SJCRH30 (cell line): ENCODE results near the gene PBX3. TPM values are rescaled to one million over a fixed set of nuclear protein-coding genes. Genes with fewer than 3 reads are reported as not detected.

Experiments used
- DNase-seq, 2 experiments: peaks; one replicate each; pipeline ENCODE4 v3.0.0-alpha.2; 2015 to 2020
- H3K27ac ChIP-seq: fragments of 250-450 bp; sonication (Bioruptor Pico); 2 replicates; pipeline ENCODE4 v1.5.1; 2020; ENCODE audit warnings: mild to moderate bottlenecking, moderate library complexity
- H3K27me3 ChIP-seq: fragments of 250-450 bp; sonication (Bioruptor Pico); 2 replicates; pipeline ENCODE4 v1.5.1; 2020; ENCODE audit warnings: mild to moderate bottlenecking, moderate library complexity
- H3K36me3 ChIP-seq: fragments of 250-450 bp; sonication (Bioruptor Pico); 2 replicates; pipeline ENCODE4 v1.5.1; 2020; ENCODE audit warnings: mild to moderate bottlenecking, moderate library complexity
- H3K4me1 ChIP-seq: fragments of 250-450 bp; sonication (Bioruptor Pico); 2 replicates; pipeline ENCODE4 v1.5.1; 2020; ENCODE audit warnings: mild to moderate bottlenecking, moderate library complexity
- H3K4me3 ChIP-seq: fragments of 250-450 bp; sonication (Bioruptor Pico); 2 replicates; pipeline ENCODE4 v1.5.1; 2020; ENCODE audit warnings: mild to moderate bottlenecking, moderate library complexity
- H3K9me3 ChIP-seq: fragments of 250-450 bp; sonication (Bioruptor Pico); replicated peaks from 2 replicates; pipeline ENCODE4 v1.5.1; 2020; ENCODE audit warnings: mild to moderate bottlenecking, moderate library complexity
- total RNA-seq: library from RNA; depleted of rRNA; stranded (reverse); fragments of >200 nt; shearing (Covaris generic); gene quantifications from 2 replicates; pipeline ENCODE4 v1.2.3, GENCODE V29; 2014

Gene PBX3
- total RNA-seq, 1 experiment from 2014 or later = 75.9 TPM

GRCh38 chr9:125985142-125985997, 238.2 kb downstream of the PBX3 start:
- Histone ChIP-seq H3K36me3 (no peaks in the 10 kb centered on the region), H3K4me3 (no peak overlapping the region), H3K27me3 (no peaks in the 10 kb centered on the region), H3K9me3 (no peaks in the 10 kb centered on the region), H3K4me1 (peaks cover 12% of the 10 kb centered on the region; the same call in 1 of the 2 replicates), H3K27ac (no peak overlapping the region)
- DNase-seq = no peak

- Histone ChIP-seq H3K4me3 (no peak overlapping the region), H3K27ac (no peak overlapping the region), H3K36me3 (no peaks in the 10 kb centered on the region), H3K27me3 (no peaks in the 10 kb centered on the region), H3K9me3 (no peaks in the 10 kb centered on the region), H3K4me1 (peaks cover 12% of the 10 kb centered on the region; the same call in 1 of the 2 replicates)
- DNase-seq = no peak
These were observed 239.0 kb downstream of the PBX3 start for GRCh38 chr9:125985998-125986655.

GRCh38 chr9:125986966-125987365, 239.8 kb downstream of the PBX3 start:
- Histone ChIP-seq H3K36me3 (no peaks in the 10 kb centered on the region), H3K9me3 (no peaks in the 10 kb centered on the region), H3K4me1 (peaks cover 12% of the 10 kb centered on the region; the same call in 1 of the 2 replicates), H3K27ac (no peak overlapping the region), H3K27me3 (no peaks in the 10 kb centered on the region), H3K4me3 (peak overlapping the region; percentile 6; the same call in 1 of the 2 replicates)
- peak; percentile 35 to 48 for DNase-seq

DNA sequence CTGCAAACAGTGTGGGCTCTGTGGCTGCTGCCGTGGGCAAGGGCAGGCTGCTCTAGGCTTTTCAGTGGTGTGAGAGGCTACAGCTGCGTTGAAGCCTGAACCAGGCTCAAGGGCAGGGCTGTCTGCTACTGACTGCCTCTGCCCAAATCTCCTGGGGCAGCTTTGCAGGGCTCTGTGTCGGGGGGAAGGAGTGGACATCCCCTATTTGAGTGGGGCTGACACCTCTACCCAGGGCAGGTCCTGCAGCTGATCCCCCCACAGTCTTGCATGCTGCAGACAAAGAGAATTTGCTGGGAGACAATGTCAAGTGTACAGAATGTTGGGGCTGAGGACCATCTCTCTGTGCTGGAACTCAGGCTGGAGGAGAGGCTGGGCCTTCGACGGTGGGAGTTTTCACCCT, 240.2 kb downstream of the PBX3 start:
- DNase-seq = no peak
- Histone ChIP-seq H3K4me3 (no peak overlapping the region), H3K9me3 (no peaks in the 10 kb centered on the region)

DNA sequence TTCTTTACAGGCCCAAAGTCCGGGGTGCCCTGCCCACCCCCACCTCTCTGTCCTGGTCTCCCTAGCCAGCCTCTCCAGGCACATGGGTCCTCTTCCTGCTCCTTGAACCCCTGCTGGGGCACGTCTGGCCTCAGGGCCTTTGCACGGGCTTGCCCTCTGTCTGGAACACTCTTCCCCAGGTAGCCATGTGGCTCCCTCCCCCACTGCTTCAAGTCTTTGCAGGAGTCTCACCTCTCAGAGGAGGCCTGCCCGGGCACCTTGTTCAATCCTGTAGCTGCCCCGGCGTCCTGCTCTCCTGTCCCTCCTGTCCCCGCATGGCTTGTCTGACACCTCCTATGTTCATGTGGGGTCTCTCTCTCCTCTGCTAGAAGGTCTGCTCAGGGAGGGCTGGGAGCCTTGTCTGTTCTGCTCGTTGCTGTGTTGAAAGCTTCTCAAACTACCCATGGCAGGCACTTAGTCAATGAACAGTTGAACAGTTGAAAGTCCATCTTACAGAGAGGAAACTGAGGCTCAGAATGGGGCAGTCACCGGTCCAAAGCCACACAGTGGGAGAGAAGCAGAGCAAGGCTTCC, 241.4 kb downstream of the PBX3 start:
- Histone ChIP-seq H3K9me3 (no peaks in the 10 kb centered on the region), H3K27me3 (no peaks in the 10 kb centered on the region), H3K4me1 (peaks cover 12% of the 10 kb centered on the region; the same call in 1 of the 2 replicates), H3K27ac (no peak overlapping the region), H3K4me3 (no peak overlapping the region), H3K36me3 (no peaks in the 10 kb centered on the region)
- DNase-seq = no peak

More for the DNA sequence above, 240.2 kb downstream of the PBX3 start:
- Histone ChIP-seq H3K4me1 (peaks cover 12% of the 10 kb centered on the region; the same call in 1 of the 2 replicates), H3K27ac (no peak overlapping the region), H3K27me3 (no peaks in the 10 kb centered on the region), H3K36me3 (no peaks in the 10 kb centered on the region)

- Histone ChIP-seq H3K27me3 (no peaks in the 10 kb centered on the region), H3K4me1 (peaks cover 12% of the 10 kb centered on the region; the same call in 1 of the 2 replicates), H3K36me3 (no peaks in the 10 kb centered on the region), H3K27ac (no peak overlapping the region), H3K9me3 (no peaks in the 10 kb centered on the region), H3K4me3 (no peak overlapping the region)
- DNase-seq = no peak
These were observed 241.9 kb downstream of the PBX3 start for GRCh38 chr9:125989090-125989501.

- Histone ChIP-seq H3K4me1 (peaks cover 12% of the 10 kb centered on the region; the same call in 1 of the 2 replicates), H3K4me3 (no peak overlapping the region), H3K27me3 (no peaks in the 10 kb centered on the region), H3K36me3 (no peaks in the 10 kb centered on the region), H3K9me3 (no peaks in the 10 kb centered on the region), H3K27ac (no peak overlapping the region)
- no peak for DNase-seq
These were observed 242.5 kb downstream of the PBX3 start for GRCh38 chr9:125989524-125990180.

DNA sequence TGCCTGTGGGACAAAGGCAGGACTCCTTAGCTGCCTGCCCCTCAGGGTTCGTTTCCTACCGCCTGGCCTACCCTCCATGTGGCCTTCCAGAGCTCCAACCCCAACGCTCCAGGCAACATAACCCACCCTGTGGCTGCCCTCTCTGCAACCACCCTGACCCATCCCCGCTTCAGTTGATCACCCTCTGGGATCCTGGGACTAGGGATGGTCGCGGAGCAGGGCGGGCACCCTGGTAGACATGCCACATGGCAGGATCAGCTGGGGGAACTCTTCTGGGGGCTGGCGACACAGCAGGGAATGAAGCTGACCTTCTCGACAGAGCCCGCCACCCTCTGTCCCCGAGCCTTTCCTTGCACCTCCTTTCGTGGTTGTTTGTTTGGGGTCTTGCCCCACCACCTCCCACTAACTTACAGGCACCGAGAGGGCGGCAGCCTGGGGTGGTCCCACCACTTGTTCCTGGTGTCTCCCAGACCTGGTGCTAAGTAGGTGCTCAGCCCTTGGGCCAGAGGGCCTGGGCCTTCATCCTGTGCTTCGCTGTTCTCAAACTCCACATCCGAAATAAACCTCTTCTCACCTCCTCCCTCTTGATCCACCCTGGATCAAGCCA, 243.1 kb downstream of the PBX3 start:
- peaks cover 12% of the 10 kb centered on the region; the same call in 1 of the 2 replicates for H3K4me1 ChIP-seq
- DNase-seq = no peak
- H3K9me3 ChIP-seq = no peaks in the 10 kb centered on the region
- H3K36me3 ChIP-seq = no peaks in the 10 kb centered on the region
- H3K27ac ChIP-seq = no peak overlapping the region
- no peaks in the 10 kb centered on the region for H3K27me3 ChIP-seq
- H3K4me3 ChIP-seq = no peak overlapping the region

GRCh38 chr9:125990793-125991220, 243.6 kb downstream of the PBX3 start:
- no peak overlapping the region for H3K4me3 ChIP-seq
- H3K9me3 ChIP-seq = no peaks in the 10 kb centered on the region
- DNase-seq = no peak
- H3K4me1 ChIP-seq = peaks cover 12% of the 10 kb centered on the region; the same call in 1 of the 2 replicates
- H3K27ac ChIP-seq = no peak overlapping the region
- H3K36me3 ChIP-seq = no peaks in the 10 kb centered on the region
- no peaks in the 10 kb centered on the region for H3K27me3 ChIP-seq

DNA sequence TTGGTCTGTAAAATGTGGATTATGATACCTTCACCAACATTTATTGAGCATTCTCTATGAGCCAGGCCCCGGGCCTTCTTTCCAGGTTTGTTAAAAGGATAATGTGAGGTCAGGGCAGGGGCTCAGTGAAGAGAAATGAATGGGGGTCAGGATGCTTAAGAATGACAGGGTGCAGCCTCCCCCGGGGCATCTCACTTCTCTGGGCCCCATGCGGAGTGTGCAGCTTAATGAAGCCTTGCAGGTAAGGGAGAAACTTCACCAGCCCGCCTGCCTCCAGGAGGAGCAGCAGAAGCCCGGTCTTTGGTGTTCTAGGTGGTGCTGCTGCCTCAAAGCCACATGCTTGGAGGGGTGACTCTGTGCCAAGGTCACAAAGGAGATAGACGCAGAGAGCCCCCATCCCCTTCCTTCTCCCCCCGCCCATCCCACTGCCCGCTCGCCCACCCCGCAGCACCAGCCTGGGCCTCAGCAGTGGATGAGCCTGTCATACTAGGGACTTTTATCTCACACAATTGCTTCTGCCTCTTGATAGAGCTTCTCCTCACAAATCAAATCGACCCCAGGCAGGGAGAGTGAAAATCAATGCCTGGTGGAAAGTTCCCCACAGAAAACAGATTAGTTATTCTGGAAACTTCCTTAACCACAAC, 244.8 kb downstream of the PBX3 start:
- H3K4me1 ChIP-seq = peaks cover 3% of the 10 kb centered on the region; the same call in 1 of the 2 replicates
- no peak for DNase-seq
- no peak overlapping the region for H3K27ac ChIP-seq
- H3K9me3 ChIP-seq = no peaks in the 10 kb centered on the region
- no peaks in the 10 kb centered on the region for H3K27me3 ChIP-seq
- H3K36me3 ChIP-seq = no peaks in the 10 kb centered on the region
- H3K4me3 ChIP-seq = no peak overlapping the region

GRCh38 chr9:125992557-125992956, 245.4 kb downstream of the PBX3 start:
- H3K27me3 ChIP-seq = no peaks in the 10 kb centered on the region
- no peak for DNase-seq
- no peaks in the 10 kb centered on the region for H3K9me3 ChIP-seq
- H3K4me1 ChIP-seq = no peaks in the 10 kb centered on the region
- no peak overlapping the region for H3K4me3 ChIP-seq
- no peaks in the 10 kb centered on the region for H3K36me3 ChIP-seq
- no peak overlapping the region for H3K27ac ChIP-seq

DNA sequence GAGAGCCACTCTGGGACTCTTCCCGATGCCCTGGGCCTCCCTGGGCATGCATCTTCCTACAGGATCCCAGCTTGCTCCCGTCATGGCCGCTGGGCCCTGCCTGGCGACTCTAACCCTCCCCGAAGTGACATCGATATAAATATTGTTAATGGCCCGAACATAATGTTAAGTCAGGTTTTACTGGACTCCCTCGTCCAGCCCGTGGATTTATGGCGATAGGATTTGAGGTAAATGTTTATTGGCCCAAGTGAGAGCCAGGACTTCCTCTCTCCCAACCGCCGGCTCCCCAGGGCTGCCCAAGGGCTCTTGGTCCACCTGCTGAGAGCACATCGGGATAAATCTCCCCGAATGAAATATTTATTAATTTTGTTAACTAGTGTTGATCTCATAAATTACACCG, 246.3 kb downstream of the PBX3 start:
- Histone ChIP-seq H3K9me3 (no peaks in the 10 kb centered on the region), H3K27me3 (no peaks in the 10 kb centered on the region), H3K4me1 (no peaks in the 10 kb centered on the region), H3K36me3 (no peaks in the 10 kb centered on the region), H3K27ac (no peak overlapping the region), H3K4me3 (no peak overlapping the region)
- DNase-seq = no peak

- no peaks in the 10 kb centered on the region for H3K9me3 ChIP-seq
- no peak overlapping the region for H3K4me3 ChIP-seq
- H3K4me1 ChIP-seq = no peaks in the 10 kb centered on the region
- DNase-seq = no peak
- H3K36me3 ChIP-seq = no peaks in the 10 kb centered on the region
- H3K27me3 ChIP-seq = no peaks in the 10 kb centered on the region
- H3K27ac ChIP-seq = no peak overlapping the region
These were observed 247.1 kb downstream of the PBX3 start for GRCh38 chr9:125994066-125994943.
